ENCODE data around the gene UBTF.

Gene UBTF

DNA sequence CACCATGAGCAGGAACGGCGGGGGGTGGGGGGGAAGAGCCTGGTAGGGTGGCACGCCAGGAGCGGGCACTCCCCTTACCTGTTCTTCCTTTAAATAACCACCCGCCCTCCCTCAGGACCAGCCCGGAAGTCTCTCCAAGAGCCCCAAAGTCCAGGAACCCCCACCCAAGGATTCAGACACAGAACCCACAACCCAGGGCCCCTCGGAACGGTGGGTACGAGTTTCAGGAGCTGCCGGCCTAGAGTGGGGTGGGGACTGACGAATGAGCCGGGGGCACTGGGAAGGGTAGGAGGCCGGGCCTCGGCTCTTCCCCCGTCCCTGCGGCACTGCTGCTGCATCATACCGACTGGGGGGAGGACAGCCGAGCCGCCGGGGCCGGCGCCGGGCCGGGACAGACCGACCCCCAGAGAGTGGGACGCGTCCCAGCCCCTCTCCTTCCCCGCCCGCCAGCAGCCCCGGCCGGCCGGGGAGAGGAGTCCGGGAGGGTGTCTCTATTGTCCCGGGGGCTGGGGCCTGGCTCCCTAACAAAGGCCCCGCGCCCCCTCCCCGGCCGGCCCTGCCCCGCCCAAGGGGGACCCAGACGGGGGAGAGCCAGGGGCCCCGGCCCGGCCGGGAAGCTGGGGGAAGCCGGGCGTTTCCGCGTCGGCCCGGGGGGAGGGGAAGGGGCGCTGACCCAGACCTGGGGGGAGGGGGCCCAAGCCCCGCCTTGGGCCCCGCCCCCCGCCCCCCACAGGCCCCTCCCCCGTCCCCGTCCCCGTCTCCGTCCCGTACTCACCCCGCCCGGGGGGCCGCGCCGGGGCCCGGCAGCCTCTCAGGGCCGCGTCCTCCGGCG lies 20.5 kb downstream of the UBTF start:
- DNase-seq (ENCODE audit: low read depth in 2 of 2) = peak in 1 of 2 donors; percentile 38

DNA sequence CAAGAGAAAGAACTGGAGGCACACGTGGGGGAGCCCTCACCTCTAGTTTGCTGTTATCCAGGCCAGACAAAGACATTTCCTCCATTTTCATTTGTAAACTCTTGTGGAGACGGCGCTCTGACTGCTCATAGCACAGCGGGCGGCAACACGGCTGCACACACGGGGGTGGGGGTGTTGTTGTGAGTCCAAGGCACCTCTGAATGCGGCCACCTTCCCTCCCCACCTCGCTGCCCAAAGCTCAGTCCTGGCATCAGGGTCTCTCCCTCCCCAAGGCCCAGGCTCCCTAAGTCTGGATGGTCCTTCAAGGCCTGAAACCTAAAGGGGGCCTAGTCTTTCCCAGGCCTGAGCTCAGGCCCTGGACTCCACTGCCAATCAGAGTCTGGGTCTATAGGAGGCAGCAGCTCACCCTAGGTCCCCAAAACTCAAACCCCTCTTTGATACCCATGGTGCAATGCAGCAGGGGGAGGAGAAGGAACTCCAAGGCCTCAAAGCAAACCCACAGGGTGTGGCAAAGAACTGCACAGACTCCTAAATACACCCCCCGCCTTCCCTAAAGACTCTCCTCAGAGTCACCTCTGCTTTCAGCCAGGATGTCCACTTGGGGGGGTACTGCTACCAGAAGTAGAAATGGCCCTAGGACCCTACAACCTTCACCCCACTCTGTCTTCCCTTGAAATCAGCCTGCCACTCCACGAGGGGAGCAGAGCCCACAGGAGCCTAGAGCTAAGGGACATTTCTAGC lies 21.3 kb downstream of the UBTF start:
- DNase-seq (ENCODE audit: low read depth in 2 of 2) = peak in 1 of 2 donors; percentile 36

GRCh38 chr17:44197107-44197506 lies 22.4 kb downstream of the UBTF start:
- no peak for DNase-seq (ENCODE audit: low read depth in 2 of 2)

- no peak for DNase-seq (ENCODE audit: low read depth in 2 of 2)
Observed at GRCh38 chr17:44193326-44194084, 26.0 kb downstream of the UBTF start.

DNA sequence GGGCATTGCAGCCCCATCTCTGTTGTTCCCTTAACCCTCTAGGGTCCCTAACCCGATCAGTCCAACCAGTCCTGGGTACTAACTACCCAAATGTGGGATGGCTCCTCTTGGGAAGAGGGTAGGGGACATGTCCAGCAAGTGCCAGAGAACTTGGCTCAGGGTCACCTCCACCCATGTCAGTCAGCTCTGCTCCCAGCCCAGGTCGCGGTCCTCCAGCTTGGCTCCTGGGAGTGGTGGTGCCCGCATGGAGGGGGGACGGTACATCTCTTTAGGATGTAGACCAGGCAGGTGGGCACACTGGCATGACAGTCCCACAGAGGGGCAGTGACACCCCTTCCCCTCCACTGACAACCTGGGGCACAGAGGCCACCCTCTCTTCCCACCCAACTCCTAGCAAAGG lies 26.7 kb downstream of the UBTF start:
- DNase-seq (ENCODE audit: low read depth in 2 of 2) = no peak

DNA sequence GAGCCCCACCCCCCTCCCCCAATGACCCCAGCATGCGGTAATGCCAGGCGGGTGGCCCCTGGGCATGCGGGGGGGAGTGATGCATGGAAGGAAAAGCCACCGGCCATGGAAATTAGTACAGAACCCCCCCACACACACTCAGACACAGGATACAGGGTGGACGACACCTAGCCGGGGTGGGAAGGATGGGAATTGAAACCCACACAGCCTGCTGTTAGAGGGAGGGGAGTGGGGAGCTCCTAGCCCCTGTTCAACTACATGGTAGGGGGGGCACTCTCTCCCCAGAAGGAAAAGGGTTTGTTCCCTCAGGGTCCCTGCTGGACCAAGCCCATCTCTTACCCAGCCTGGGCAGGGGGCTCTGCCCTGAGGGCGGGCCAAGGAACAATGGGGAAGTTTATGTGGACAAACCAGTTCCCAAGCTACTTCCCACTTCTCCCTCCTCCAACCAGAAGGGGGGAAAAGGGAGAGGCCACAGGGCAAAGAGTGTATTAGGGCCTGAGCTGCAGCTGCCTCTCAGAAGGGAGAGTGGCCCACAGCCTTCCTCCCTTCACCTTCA lies 27.5 kb downstream of the UBTF start:
- no peak for DNase-seq (ENCODE audit: low read depth in 2 of 2)

GRCh38 chr17:44191369-44191768 lies 28.1 kb downstream of the UBTF start:
- DNase-seq (ENCODE audit: low read depth in 2 of 2) = no peak

DNA sequence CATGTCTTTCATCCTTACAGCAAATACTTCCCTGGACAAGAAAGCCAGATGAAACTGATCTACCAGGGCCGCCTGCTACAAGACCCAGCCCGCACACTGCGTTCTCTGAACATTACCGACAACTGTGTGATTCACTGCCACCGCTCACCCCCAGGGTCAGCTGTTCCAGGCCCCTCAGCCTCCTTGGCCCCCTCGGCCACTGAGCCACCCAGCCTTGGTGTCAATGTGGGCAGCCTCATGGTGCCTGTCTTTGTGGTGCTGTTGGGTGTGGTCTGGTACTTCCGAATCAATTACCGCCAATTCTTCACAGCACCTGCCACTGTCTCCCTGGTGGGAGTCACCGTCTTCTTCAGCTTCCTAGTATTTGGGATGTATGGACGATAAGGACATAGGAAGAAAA lies 29.0 kb downstream of the UBTF start:
- DNase-seq (ENCODE audit: low read depth in 2 of 2) = no peak

- DNase-seq (ENCODE audit: low read depth in 2 of 2) = no peak
Observed at GRCh38 chr17:44188576-44189403, 30.7 kb downstream of the UBTF start.

DNA sequence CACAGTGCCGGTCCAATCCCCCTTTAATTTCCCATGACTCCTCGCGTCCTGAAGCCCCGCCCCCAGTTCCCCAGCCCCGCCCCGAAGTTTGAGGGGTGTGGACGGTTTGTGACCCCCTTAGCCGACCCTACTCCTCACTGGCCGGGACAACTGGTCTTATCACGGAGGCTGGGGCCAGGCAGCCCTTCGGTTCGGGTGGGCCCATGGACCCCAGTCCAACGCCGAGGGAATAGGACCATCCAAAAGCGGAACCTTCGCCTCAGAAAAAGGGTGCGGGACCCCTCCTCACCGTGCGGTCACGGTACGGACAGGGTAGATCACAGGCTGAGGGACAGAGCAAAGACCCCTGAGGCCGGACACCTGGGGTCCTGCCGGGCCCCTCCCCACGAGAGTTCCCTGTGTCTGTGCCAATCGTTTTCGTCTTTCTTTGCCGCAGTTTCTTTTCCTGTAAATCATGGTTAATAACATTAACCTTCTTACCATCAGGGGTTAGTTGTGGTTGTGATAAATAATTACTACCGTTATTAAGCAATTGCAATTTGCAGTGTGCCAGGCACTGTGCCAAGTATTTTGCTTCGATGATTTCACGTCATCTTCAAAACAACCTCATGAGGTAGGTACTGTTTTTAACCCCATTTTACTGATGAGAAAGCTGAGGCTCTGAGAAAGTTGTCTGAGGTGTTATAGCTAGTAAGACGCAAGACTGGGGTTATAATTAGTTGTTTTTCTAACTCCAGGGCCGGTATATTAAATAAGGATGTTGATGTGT lies 32.2 kb downstream of the UBTF start:
- no peak for DNase-seq (ENCODE audit: low read depth in 2 of 2)

DNA sequence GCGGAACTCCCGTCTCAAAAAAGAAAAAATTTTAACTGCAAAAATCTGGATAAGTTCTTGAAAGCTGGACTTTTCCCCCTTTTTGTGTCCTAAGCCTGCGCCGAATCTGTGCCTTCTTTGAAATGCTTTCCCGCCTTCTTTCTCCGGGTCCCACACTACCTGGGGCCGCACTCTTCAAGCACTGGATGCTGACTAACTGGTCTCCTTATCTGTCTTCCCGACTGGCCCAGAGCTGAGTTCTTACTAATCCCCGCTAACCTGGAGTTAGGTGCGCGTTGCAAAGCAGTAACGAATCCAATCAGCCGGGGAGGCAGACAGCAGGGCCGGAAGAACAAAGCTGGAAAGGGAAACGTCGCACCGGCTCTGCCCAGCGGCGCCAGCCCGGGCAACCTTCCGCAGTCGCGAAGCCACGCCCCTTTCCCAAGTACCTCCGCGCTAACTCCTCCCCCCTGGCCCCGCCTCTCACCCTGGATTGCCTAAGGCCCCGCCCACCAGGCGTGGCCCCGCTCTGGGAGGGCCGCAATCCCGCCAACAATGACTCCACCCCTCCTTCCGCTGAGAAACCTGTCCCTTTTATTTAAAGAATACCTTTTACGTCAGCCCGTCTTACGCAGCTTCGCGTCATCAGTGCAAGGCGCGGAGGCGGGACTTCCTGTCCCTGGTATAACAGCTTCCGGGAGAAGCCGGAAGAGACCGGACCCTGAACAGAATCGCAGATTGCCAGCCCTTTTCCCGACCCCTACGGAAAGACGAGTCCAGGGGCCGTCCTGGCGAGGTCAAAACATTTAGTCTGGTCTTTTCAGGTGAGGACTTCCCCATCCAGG lies 33.0 kb downstream of the UBTF start, which contains the start of gene TMUB2:
Gene TMUB2, plus strand, starts transcription at position 666 of the 824 bp plus-strand sequence. CDS start 737 bp downstream, outside the sequence.
- peak; percentile 99 for DNase-seq (ENCODE audit: low read depth in 2 of 2)

- DNase-seq (ENCODE audit: low read depth in 2 of 2) = no peak
Observed at GRCh38 chr17:44184212-44184810, 35.2 kb downstream of the UBTF start.

DNA sequence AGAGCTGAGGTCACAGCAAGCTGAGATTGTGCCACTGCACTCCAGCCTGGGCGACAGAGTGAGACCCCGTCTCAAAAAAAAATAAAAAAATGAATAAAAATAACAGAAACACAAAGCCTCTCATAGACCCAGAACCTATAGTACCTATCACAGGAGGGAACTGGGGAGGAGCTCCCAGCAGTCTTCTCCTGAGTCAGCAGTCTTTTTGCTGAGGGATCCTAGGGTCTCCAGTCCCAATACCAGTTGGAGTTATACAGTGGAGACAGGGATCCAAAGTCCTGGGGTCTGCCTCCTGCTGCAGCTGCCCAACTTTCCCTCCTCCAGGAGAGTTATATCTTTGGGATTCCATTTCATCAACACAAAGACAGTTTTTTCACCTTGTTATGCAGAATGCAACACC lies 36.5 kb downstream of the UBTF start:
- DNase-seq (ENCODE audit: low read depth in 2 of 2) = no peak

DNA sequence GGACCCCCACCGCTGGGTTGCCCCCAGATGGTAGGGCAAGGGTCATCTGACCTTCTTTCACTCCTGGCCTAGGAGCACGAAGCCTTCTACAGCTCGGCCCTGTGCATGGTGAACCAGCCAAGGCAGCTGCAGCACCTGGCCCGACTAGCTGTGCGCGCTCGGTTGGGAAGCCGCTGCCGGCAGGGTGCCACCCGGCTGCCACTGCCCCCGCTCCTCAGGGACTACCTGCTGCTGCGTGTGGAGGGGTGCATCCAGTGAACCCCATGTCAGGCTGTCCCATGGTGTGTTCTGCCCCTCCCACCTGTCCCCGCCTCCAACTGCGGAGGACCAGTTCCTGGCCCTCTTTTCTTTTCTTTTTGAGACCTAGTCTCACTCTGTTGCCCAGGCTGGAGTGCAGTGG lies 41.3 kb downstream of the UBTF start:
- DNase-seq (ENCODE audit: low read depth in 2 of 2) = no peak

GRCh38 chr17:44177640-44178039 lies 41.8 kb downstream of the UBTF start:
- no peak for DNase-seq (ENCODE audit: low read depth in 2 of 2)

- no peak for DNase-seq (ENCODE audit: low read depth in 2 of 2)
Observed at GRCh38 chr17:44176671-44177501, 42.6 kb downstream of the UBTF start.

- DNase-seq (ENCODE audit: low read depth in 2 of 2) = no peak
Observed at GRCh38 chr17:44176257-44176656, 43.2 kb downstream of the UBTF start.

GRCh38 chr17:44174427-44174826 lies 45.0 kb downstream of the UBTF start:
- DNase-seq (ENCODE audit: low read depth in 2 of 2) = no peak

Measured in stimulated activated CD8-positive, alpha-beta memory T cell treated with anti-CD3 and anti-CD28 coated beads, Interleukin-2, amount 100 ng/mL, for 1 hour (primary cell).